GM10248 (cell line): ENCODE measurements around the gene RASA3.

Source experiments
- CTCF ChIA-PET: fragments of 300-600 bp; sonication (Branson Sonifier 250); formaldehyde crosslinking; extraction: SDS; loops from one replicate; lab custom pipeline; 2021; ENCODE audit warnings: antibody characterized with exemption; lab: Yijun Ruan, JAX
- POLR2A ChIA-PET: fragments of 350-650 bp; sonication (Branson Sonifier 250); formaldehyde crosslinking; extraction: SDS; loops from one replicate; lab custom pipeline; 2020; ENCODE audit warnings: antibody characterized with exemption; lab: Yijun Ruan, JAX
- DNase-seq: peaks from one replicate; pipeline ENCODE4 v3.0.0; 2012; ENCODE audit errors: extremely low spot score
- CTCF ChIP-seq: IDR thresholded peaks from 2 replicates; pipeline ENCODE4 v1.5.1; 2012; ENCODE audit warnings: mild to moderate bottlenecking, low read depth; ENCODE audit errors: extremely low read depth, missing control alignments, control extremely low read depth

RASA3 gene

GRCh38 chr13:114046431-114046975 is 85.9 kb downstream of the RASA3 start:
- POLR2A ChIA-PET: no interaction called here
- DNase-seq: no peak
- CTCF ChIA-PET: no interaction called here
- no peak for TF ChIP-seq CTCF

- POLR2A ChIA-PET: no interaction called here
- DNase-seq: no peak
- TF ChIP-seq CTCF: no peak
- CTCF ChIA-PET: no interaction called here
These were observed 87.2 kb downstream of the RASA3 start for GRCh38 chr13:114045113-114045735.

GRCh38 chr13:114044486-114044885 is 87.9 kb downstream of the RASA3 start:
- POLR2A ChIA-PET: no interaction called here
- no peak for TF ChIP-seq CTCF
- no peak for DNase-seq
- CTCF ChIA-PET: no interaction called here

GRCh38 chr13:114043421-114044053 is 88.9 kb downstream of the RASA3 start:
- no peak for DNase-seq
- ChIA-PET POLR2A (no interaction called here), CTCF (no interaction called here)
- peak; percentile 8 for TF ChIP-seq CTCF

GRCh38 chr13:114042066-114042815 is 90.2 kb downstream of the RASA3 start:
- no peak for DNase-seq
- ChIA-PET POLR2A (no interaction called here), CTCF (no interaction called here)
- no peak for TF ChIP-seq CTCF

GRCh38 chr13:114041493-114041892 is 90.9 kb downstream of the RASA3 start:
- no peak for TF ChIP-seq CTCF
- POLR2A ChIA-PET: no interaction called here
- DNase-seq: no peak
- CTCF ChIA-PET: no interaction called here
